ENCODE results near the gene DNAJB7. TPM values are rescaled to one million over a fixed set of nuclear protein-coding genes. Genes with fewer than 3 reads are reported as not detected.
"Not testable (repeated sequence)": the region's sequence is repeated elsewhere in the genome, so short reads cannot be mapped to it uniquely, and the experiment has no call there.

DNAJB7 gene
- total RNA-seq = not detected

DNA sequence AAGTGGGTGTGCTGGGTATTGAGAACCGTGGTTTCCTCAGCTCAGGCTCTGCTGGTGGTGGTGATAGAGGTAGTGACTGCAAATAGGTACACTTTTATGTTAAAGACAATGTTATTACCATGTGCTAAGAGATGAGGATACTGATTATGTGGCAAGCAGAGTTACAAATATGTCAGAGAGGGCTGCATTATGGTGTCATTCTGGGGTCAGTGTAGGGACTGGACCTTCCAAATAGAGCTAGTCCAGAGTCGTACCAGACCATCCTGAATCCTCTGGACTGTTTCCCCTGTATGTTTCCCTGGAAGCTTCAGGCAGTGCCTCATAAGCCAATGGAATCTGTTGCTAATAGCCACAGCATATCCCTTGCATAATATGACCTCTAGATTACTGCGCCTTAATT lies at the start of gene DNAJB7:
TSS of gene DNAJB7 (minus strand) at position 101 of the 400 bp plus-strand sequence. CDS start 119 bp downstream, outside the sequence.
- no peak for DNase-seq

DNA sequence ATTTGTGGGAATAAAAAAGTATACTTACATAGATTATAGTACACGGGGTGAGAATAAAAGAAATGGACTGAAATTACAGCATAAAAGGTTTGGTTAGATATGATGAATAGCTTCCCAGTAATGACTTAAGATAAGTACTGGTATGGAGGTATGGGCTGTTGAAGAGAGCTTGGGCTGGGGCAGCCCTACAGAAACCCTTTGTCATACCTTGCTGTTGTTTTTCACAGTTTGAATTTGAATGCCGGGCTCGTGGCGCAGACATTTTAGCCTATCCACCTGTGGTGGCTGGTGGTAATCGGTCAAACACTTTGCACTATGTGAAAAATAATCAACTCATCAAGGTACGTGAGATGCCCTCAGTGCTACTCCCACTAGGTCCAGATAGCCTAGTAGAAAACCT lies 47.0 kb upstream of the DNAJB7 start:
- no peak for DNase-seq

DNA sequence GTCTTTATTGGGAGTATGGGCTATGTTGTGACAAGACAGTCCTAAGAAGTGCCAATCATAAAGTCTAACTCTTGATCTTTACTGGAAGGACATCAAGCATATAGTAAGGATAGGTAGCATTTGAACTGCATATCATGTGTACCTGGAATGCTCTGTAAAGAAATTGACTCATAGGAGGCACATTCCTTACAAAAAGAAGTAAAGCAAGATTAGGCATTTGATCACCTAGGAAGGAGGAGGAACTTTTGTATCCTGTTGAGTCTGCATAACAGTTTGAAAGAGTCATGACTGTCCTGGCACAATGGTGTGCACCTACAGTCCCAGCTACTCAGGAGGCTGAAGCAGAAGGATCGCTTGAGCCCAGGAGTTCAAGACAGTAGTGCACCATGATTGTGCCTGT lies 42.2 kb upstream of the DNAJB7 start:
- no peak for DNase-seq

DNA sequence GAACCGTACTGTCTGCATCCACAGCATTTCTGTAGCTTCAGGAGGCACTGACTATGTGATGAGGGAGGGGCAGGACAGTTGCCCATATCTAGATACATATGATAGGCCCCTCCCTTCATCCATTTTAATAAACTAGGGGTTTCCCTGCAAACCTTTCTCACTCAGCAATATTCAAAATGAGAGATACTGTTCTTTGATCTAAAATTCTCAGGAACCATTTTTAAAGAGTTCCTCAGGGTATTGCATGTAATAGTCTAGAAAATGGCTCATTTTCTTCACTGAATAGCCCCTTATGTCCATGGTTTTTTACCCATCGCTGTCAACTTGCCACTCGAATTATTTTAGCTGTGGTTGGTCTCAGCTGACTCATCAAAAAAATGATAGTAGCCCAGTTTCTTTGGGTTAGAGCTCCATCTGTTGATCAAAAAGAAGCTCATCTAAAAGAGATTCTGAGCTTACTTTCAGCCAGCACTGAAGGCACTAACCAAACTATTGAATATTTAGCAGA lies 37.0 kb upstream of the DNAJB7 start:
- peak; percentile 54 for DNase-seq

DNA sequence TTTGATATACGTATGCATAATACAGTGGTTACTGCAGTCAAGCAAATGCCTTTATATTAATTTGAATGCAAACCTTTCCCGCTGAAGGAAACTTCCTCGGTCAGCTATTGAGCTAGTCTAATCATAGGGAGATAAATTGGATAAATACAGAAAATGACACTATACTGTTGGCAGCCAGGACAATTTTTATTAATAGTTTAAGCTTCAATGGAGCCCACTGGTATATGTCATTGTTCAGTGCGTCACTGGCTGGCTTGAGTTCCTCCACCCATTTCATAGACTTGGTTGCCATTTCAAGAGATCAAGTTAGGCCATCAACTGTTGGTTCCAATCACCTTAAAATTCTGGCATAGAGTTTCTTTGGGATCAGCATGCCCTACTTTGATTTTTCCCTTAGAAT lies 32.5 kb upstream of the DNAJB7 start:
- DNase-seq = no peak

- DNase-seq = no peak
These were observed 29.0 kb upstream of the DNAJB7 start for GRCh38 chr22:40890881-40891280.

GRCh38 chr22:40889116-40889515 lies 27.2 kb upstream of the DNAJB7 start:
- DNase-seq = no peak

- no peak for DNase-seq
These were observed 17.0 kb upstream of the DNAJB7 start for GRCh38 chr22:40878922-40879321.

DNA sequence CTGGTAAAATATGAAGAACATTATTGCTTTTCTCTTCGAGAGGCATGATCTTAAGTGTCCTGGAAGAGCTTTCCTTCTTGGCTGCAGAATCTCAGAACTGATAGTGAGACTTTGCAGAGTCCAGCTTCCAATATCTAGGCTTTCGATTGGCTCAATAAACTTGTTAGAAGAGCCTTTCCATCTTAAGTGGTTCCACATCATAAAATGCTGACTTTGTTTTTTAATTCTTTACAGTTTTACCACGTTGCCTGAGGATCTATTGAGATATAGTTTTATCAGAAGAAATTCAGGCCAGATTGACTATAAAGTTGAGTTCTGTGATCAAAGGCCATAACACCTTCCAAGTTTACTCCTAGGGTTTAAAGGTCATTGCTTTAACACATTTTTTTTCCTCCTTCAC lies 15.6 kb upstream of the DNAJB7 start:
- DNase-seq = no peak

DNA sequence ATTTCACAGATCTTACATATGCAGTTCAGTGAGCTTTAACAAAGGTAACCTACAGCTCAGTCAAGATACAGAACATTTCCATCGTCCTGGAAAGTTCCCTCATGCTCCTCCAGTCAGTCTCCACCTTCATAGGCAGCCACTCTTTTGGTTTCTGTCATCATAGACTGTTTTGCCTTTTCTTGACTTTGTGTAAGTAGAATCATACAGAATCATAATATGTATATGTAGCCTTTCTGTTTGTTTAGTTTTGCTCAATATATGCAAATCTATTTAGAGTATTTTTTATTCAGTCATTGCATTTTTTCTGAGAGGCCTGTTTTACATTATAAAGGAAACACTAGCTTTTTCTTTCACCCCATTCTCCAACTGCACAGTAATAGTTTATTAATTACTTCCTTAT lies 15.0 kb upstream of the DNAJB7 start:
- DNase-seq = no peak

- DNase-seq = no peak
These were observed 13.2 kb upstream of the DNAJB7 start for GRCh38 chr22:40875111-40875510.

DNA sequence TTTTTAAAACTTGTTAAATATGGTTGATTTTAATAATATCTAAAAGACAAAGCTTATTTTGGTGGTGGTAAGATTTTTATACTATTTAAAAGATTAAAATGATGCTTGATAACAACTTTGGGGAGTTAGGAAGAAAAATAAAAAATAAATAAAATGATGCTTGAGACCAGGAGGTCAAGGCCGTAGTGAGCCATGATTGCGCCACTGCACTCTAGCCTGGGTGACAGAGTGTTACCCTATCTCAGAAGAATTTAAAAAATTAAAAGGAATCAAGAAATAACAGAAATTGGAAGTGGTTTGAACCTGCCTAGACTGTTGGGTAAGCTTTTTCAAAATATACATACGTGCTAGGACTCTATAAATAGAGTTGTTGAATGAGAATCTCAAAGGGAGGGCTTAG lies 12.1 kb upstream of the DNAJB7 start:
- no peak for DNase-seq

DNA sequence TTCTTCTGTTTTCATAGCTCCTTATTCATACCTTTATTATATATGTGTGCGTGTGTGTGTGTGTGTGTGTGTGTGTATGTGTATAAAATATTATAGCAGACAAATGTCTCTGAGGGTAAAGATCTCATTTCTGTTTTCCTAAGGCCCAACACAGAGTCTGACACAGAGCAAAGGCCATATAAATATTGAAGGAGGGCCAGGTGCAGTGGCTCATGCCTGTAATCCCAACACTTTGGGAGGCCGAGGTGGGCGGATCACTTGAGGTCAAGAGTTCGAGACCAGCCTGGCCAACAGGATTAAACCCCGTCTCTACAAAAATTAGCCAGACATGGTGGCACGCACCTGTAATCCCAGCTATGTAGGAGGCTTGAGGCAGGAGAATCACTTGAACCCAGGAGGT lies 6.5 kb upstream of the DNAJB7 start:
- not testable (repeated sequence) for DNase-seq

- no peak for DNase-seq
These were observed 5.2 kb upstream of the DNAJB7 start for GRCh38 chr22:40867109-40867508.

GRCh38 chr22:40862537-40862936 lies 624 bp upstream of the DNAJB7 start:
- no peak for DNase-seq

DNA sequence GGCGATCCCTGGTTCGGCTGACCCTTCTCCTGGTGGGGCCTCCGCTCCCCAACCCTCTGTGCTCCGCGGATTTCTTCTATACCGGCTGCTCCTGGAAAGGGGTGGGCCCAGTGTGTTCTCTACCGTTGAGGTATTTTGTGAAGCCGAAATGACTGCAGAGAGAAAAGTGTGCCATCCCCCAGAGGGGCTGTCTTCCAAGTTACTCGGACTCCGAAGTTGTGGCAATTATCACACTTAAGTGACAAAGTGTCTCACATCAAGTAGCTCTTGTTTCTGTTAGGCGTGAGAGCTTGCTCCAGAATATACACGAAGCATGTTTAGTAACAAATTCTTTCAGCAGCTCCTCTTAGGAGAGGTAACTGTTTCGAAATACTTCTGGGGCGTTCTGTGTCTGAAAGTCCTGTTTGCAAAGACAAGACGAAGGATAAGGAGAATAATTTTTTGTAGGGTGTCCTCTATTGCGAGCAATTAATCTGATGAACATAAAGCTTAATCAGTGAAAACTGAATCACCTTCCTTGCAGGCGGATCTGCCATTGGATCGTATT lies 4.5 kb downstream of the DNAJB7 start:
- DNase-seq = peak; percentile 10

DNA sequence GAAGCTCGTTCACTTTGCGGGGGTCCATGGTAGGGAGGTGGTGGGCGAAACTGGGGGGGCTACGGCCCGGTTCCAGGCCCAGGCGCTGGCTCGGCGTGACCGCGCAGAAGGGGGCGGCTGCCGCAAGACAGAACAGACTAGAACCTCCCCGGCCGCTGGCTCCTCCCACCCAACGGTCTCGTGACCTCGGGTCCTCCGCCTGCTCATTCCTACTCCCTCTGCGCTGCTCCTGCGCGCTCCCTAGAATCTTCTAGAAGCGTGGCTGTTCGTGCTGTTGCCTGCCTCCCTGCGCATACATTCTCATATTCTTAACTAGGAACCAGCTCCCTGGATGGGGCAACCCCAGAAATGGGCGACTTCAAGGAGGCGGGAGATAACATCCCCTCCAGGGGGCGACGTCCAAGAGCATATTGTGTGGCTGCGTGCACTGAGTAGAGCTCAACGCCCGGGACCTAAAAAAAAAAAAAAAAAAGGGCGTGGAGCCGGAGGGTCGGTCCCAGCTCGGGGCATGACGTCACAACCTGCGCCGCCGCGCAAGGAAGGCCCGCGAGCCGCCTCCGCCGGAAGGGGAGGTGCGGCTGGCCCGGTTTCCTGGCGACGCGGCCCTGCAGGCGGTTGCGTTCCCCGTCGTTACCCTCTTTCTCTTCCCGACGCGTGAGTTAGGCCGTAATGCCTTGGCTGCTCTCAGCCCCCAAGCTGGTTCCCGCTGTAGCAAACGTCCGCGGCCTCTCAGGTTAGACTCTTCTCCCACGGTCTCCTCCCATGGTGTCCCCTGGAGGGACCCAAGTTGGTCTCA lies 5.2 kb downstream of the DNAJB7 start, which contains the start of the genes ST13 and XPNPEP3:
TSS of gene ST13 (minus strand) at position 127 of the 796 bp plus-strand sequence. CDS start at position 28, 99 bp downstream.
TSS of gene XPNPEP3 (plus strand) at position 636 of the 796 bp plus-strand sequence. CDS start at position 670, 34 bp downstream.
- peak; percentile 99 for DNase-seq

- DNase-seq = peak; percentile 45
These were observed 5.9 kb downstream of the DNAJB7 start for GRCh38 chr22:40855979-40856512.

GRCh38 chr22:40855071-40855978 lies 6.6 kb downstream of the DNAJB7 start:
- DNase-seq = peak; percentile 27

DNA sequence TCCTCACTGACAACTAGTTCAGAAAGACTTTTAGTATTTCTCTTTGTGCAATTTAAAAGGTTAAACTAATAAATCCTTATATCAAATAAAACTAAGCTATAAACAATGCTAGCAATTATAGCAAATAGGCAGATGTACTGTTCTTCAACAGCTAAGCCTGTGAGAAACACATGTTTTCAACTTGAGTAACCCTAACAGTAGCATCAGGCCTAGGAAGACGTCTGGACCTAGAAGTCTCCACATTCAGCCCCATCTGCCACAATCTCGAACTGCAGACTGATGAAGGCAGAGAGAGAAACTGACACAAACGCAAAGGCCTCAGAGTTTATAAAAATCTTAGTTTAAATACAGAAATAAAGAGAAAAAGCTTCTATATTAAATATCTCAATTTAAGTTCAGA lies 8.0 kb downstream of the DNAJB7 start:
- no peak for DNase-seq

GRCh38 chr22:40853333-40853732 lies 8.6 kb downstream of the DNAJB7 start:
- DNase-seq = no peak

GRCh38 chr22:40845816-40846215 lies 16.1 kb downstream of the DNAJB7 start:
- not testable (repeated sequence) for DNase-seq

Measured in tongue (tissue), 2 donors.